Heart right ventricle (tissue), 16 donors: ENCODE data around the gene ZNF438. TPM values are rescaled to one million over a fixed set of nuclear protein-coding genes. Genes with fewer than 3 reads are reported as not detected.

ENCODE experiments used
- ATAC-seq, 8 donors: fragments of 200-7000 bp; cut with Tn5 transposase; one replicate each; pipeline ENCODE4 v1.9.1; 2020; ENCODE audit warnings: mild to moderate bottlenecking in 8 of 8, moderate library complexity in 8 of 8, moderate number of reproducible peaks in 1 of 8
- DNase-seq, 2 donors: peaks; one replicate each; pipeline ENCODE4 v3.0.0-alpha.2; 2020
- H3K27ac ChIP-seq, 10 donors: fragments of 200-600 bp; sonication (generic) in 2 of 10; one replicate each; pipeline versions ENCODE4 v1.5.0 to v1.8.0; 2020 to 2022; ENCODE audit warnings: mild to moderate bottlenecking in 3 of 10
- H3K27me3 ChIP-seq, 7 donors: fragments of 200-600 bp; one replicate each; pipeline ENCODE4 v1.8.0; 2021 to 2022; ENCODE audit warnings: mild to moderate bottlenecking in 2 of 7
- H3K36me3 ChIP-seq, 9 donors: fragments of 200-600 bp; sonication (generic) in 1 of 9; one replicate each; pipeline versions ENCODE4 v1.5.0 to v1.8.0; 2020 to 2022; ENCODE audit warnings: mild to moderate bottlenecking in 2 of 9
- H3K4me1 ChIP-seq, 9 donors: fragments of 200-600 bp; sonication (generic) in 1 of 9; one replicate each; pipeline versions ENCODE4 v1.5.0 to v1.8.0; 2020 to 2022; ENCODE audit warnings: mild to moderate bottlenecking in 4 of 9
- H3K4me3 ChIP-seq, 10 donors: fragments of 200-600 bp; sonication (generic) in 2 of 10; one replicate each; pipeline versions ENCODE4 v1.5.0 to v1.8.0; 2020 to 2022; ENCODE audit warnings: mild to moderate bottlenecking in 7 of 10, moderate library complexity in 2 of 10
- H3K9me3 ChIP-seq, 11 donors: fragments of 200-600 bp in 10 of 11; sonication (generic) in 2 of 11; one replicate each; pipeline versions ENCODE4 v1.5.0 to v1.8.0; 2013 to 2022; ENCODE audit warnings: mild to moderate bottlenecking in 2 of 11, control low read depth in 1 of 11, moderate library complexity in 1 of 11
- WGBS, 2 donors: extraction: QIAGEN DNeasy Blood & Tissue Kit; methylation state at CpG; one replicate each; pipeline ENCODE4 v1.1.7; 2013; ENCODE audit warnings: inconsistent platforms in 1 of 2; 5-methylcytosine and 5-hydroxymethylcytosine counted together
- intact Hi-C, 10 donors: fragments of 100-400 bp; cut with DNase I; formaldehyde crosslinking; loops; one replicate each; pipeline versions ENCODE4 v1.11.1 to v1.14.2; 2022
- polyA plus RNA-seq, 2 donors: library from polyadenylated mRNA; stranded (reverse); fragments of 200-250 nt; gene quantifications; one replicate each; pipeline ENCODE4 v1.2.3, GENCODE V29; 2013
- total RNA-seq, 10 donors: library from RNA; stranded (reverse); fragmentation: NEBNext Ultra II Directional in 3 of 10; extraction: Animal tissue kit (Norgen Biotek cat#: 25700) in 3 of 10; gene quantifications; one replicate each; pipeline versions ENCODE4 v1.2.1 to v1.2.4, GENCODE V29; 2021 to 2023
- TF ChIP-seq, protein P1 (sequence below), 9 donors: fragments of 200-600 bp; sonication (generic) in 2 of 9; IDR thresholded peaks; one replicate each; pipeline versions ENCODE4 v1.5.0 to v1.8.0; 2021 to 2022; ENCODE audit warnings: antibody characterized with exemption in 9 of 9, mild to moderate bottlenecking in 5 of 9, moderate library complexity in 1 of 9
- donor health status: Arrhythmogenic right ventricular cardiomyopathy.
- donor health status: ischemic (EF 13 %, LVEDD 7.1; RV severe dilation, severe dysfunction).
- donor health status: healthy with polysubstance abuse.
- donor health status: DM: no; HTN: yes; CAD: no.
- donor health status: DM: no; HTN: no; CAD: no.
- donor health status: ischemic (EF 25% LVEDD 6.9; RV normal size, moderate dysfunction).
- donor health status: ischemic (EF 25% LVEDD 5.7; RV mildly dilated, moderate dysfunction).
- donor health status: healthy.
- donor health status: DM: yes; HTN: yes; CAD: no.
- donor health status: Ischemic cardiomyopathy.
- donor health status: ischemic (EF 35%, LVEDD 5.7; RV mildly dilated, moderate dysfunction).
- donor health status: nonischemic (EF 11% LVEDD 7.7; RV severe dilation, severe dysfunction).
- donor health status: DM: yes; HTN: yes; CAD: no.
- donor health status: PGD.
- donor health status: ischemic (EF 29% LVEDD 5.4; RV normal size, mild dysfunction).
- donor health status: nonischemic (EF 23%, LVEDD 6.1; RV moderate dilation, normal function).

The ZNF438 gene
- total and polyA plus RNA-seq, 12 donors = 7.8 to 21.1 (median 12.4) TPM

DNA sequence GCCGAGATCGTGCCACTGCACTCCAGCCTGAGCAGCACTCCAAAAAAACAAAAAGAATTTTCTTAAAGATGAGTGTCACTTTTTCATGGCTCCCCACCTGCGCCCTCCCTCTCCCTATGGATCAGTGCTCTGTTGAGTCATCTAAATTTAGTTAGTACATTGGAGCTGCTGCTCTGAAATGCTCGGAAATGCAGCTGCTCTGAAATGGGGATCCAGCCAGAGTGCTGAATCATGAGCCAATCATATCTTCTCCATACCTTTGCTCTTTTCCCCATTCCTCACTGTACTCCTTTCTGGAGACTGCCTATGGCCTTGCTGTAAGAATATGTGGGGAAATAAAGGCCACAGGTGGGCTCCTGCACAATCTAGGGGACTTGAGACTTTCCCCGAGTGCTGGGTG is 188.8 kb downstream of the ZNF438 start:
- ATAC-seq = peak in 2 of 8 donors; percentile 60 to 86
- Histone ChIP-seq H3K4me3 (no peak overlapping the region), H3K9me3 (no peaks in the 10 kb centered on the region), H3K4me1 (peaks cover 0 to 32% (median 0%) of the 10 kb centered on the region in 9 donors), H3K27me3 (no peaks in the 10 kb centered on the region), H3K27ac (no peak overlapping the region), H3K36me3 (peaks cover 0 to 27% (median 10%) of the 10 kb centered on the region in 9 donors)
- WGBS, 2 donors = 86 to 87% methylated on average over 5 of the region's 5 CpGs
- intact Hi-C loops = loop anchor here in 1 of 10 donors (10.0 kb wide), 1 partner anchor 102 kb away; no protein-coding TSS in a partner anchor
- TF ChIP-seq, protein P1, sequence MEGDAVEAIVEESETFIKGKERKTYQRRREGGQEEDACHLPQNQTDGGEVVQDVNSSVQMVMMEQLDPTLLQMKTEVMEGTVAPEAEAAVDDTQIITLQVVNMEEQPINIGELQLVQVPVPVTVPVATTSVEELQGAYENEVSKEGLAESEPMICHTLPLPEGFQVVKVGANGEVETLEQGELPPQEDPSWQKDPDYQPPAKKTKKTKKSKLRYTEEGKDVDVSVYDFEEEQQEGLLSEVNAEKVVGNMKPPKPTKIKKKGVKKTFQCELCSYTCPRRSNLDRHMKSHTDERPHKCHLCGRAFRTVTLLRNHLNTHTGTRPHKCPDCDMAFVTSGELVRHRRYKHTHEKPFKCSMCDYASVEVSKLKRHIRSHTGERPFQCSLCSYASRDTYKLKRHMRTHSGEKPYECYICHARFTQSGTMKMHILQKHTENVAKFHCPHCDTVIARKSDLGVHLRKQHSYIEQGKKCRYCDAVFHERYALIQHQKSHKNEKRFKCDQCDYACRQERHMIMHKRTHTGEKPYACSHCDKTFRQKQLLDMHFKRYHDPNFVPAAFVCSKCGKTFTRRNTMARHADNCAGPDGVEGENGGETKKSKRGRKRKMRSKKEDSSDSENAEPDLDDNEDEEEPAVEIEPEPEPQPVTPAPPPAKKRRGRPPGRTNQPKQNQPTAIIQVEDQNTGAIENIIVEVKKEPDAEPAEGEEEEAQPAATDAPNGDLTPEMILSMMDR (IDR thresholded peaks at IDR 0.05) = no peak
- no peak for DNase-seq

DNA sequence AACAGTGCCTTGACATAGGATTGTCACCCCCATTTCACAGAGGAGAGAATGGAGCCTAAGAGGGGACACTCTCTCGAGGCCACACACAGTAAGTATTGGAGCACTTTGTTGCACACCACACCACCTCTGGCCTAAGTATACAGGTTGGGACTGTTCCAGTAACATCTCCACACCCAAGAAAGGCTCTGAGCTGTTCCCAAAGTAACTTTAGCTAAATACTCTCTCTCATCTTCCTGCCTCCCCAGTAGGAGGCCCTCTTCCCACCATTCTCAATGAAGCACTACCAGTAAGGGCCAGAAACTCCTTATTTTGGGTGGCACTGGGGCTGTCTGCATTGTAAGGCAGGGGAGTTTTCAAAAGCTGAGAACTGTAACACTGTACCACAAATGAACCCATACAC is 189.5 kb downstream of the ZNF438 start:
- WGBS, 2 donors = 89 to 93% methylated on average over 1 of the region's 1 CpG
- DNase-seq (no peak), ATAC-seq (peak in 3 of 8 donors; percentile 22 to 45 (median 30))

DNA sequence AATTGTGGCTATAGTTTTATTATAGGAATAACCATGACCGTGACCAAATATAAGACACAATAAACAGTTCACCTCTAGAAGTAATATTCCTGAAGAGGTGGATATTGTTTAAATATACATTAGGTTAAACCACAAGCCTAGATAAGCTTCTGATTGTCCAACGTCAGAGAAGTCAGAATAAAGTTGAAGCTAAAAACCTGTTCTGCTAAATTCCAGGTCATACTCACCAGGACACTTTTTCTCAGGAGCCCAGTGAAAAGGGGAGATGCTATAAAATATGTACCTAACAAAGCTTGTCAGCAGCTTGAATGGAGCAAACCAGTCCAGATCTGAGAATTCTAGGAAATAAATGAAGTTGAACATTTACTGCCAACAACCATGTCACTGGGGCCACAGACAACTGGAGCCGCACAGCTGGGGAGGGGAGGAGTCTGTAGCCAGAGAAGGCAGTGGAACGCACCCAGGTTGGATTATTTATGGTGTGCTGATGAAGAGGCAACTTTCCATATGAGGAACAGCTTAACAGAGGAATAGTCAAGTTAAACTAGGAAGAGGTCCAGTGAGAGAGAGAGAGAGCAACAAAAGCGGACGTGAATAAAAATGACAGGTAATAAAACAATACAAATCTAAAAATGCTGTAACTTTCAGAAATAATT is 191.1 kb downstream of the ZNF438 start:
- peak in 5 of 8 donors; percentile 43 to 68 (median 62) for ATAC-seq
- intact Hi-C loops = loop anchor here in 1 of 10 donors (10.0 kb wide), 1 partner anchor 104 kb away; no protein-coding TSS in a partner anchor

More for the DNA sequence above, 189.5 kb downstream of the ZNF438 start:
- H3K9me3 ChIP-seq = no peaks in the 10 kb centered on the region
- H3K4me3 ChIP-seq = no peak overlapping the region
- H3K27ac ChIP-seq = no peak overlapping the region
- TF ChIP-seq, protein P1 (IDR thresholded peaks at IDR 0.05) = no peak
- intact Hi-C loops = loop anchor here in 1 of 10 donors (10.0 kb wide), 1 partner anchor 103 kb away; no protein-coding TSS in a partner anchor
- H3K36me3 ChIP-seq = peaks cover 0 to 20% (median 3%) of the 10 kb centered on the region in 9 donors
- no peaks in the 10 kb centered on the region for H3K27me3 ChIP-seq
- peaks cover 0 to 32% (median 0%) of the 10 kb centered on the region in 9 donors for H3K4me1 ChIP-seq

DNA sequence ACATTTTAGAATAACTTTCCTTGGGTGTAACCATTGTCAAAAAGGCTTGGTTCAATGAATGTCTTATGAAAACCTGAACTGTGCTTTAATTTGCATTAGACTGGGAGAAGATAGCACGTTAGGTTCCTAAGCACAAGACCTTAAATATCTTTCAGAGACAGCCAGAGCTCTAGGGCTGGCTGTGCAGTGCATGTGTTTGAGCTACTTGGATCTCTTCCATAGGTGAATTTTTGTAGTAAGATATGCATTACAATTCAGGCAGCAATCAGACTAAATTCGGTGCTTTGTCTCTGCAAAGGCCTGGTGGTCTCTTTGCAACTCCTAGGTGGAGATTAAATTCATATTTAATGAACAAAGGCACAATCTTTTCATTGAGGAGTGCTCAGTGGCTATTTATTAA is 192.0 kb downstream of the ZNF438 start:
- Histone ChIP-seq H3K4me1 (peaks cover 0 to 32% (median 0%) of the 10 kb centered on the region in 9 donors), H3K27me3 (no peaks in the 10 kb centered on the region), H3K36me3 (peaks cover 0 to 9% (median 0%) of the 10 kb centered on the region in 9 donors), H3K9me3 (no peaks in the 10 kb centered on the region), H3K27ac (no peak overlapping the region), H3K4me3 (no peak overlapping the region)
- intact Hi-C loops = loop anchor here in 1 of 10 donors (10.0 kb wide), 1 partner anchor 105 kb away; no protein-coding TSS in a partner anchor
- no peak for ATAC-seq
- DNase-seq = no peak
- WGBS, 2 donors = 45 to 69% methylated on average over 2 of the region's 2 CpGs
- TF ChIP-seq, protein P1 (IDR thresholded peaks at IDR 0.05) = no peak

More for the DNA sequence above, 191.1 kb downstream of the ZNF438 start:
- Histone ChIP-seq H3K36me3 (peaks cover 0 to 12% (median 0%) of the 10 kb centered on the region in 9 donors), H3K9me3 (no peaks in the 10 kb centered on the region), H3K27me3 (no peaks in the 10 kb centered on the region), H3K4me3 (no peak overlapping the region), H3K27ac (peak overlapping the region in 1 of 10 donors; percentile 26), H3K4me1 (peaks cover 0 to 32% (median 0%) of the 10 kb centered on the region in 9 donors)
- DNase-seq = no peak
- WGBS, 2 donors = 45 to 61% methylated on average over 6 of the region's 6 CpGs
- TF ChIP-seq, protein P1 (IDR thresholded peaks at IDR 0.05) = no peak
